GM18502 (cell line): ENCODE data around the gene UCK2.
A peak's percentile ranks its signal among the peaks of the same experiment; 100 is the strongest.
"Not testable (repeated sequence)": the region's sequence is repeated elsewhere in the genome, so short reads cannot be mapped to it uniquely, and the experiment has no call there.

Experiments used
- ATAC-seq: cut with Tn5 transposase; IDR thresholded peaks from one replicate; pipeline ENCODE4 v1.9.1; 2021; ENCODE audit warnings: mild to moderate bottlenecking; ENCODE audit not compliant: unreplicated experiment, poor library complexity

Gene UCK2

DNA sequence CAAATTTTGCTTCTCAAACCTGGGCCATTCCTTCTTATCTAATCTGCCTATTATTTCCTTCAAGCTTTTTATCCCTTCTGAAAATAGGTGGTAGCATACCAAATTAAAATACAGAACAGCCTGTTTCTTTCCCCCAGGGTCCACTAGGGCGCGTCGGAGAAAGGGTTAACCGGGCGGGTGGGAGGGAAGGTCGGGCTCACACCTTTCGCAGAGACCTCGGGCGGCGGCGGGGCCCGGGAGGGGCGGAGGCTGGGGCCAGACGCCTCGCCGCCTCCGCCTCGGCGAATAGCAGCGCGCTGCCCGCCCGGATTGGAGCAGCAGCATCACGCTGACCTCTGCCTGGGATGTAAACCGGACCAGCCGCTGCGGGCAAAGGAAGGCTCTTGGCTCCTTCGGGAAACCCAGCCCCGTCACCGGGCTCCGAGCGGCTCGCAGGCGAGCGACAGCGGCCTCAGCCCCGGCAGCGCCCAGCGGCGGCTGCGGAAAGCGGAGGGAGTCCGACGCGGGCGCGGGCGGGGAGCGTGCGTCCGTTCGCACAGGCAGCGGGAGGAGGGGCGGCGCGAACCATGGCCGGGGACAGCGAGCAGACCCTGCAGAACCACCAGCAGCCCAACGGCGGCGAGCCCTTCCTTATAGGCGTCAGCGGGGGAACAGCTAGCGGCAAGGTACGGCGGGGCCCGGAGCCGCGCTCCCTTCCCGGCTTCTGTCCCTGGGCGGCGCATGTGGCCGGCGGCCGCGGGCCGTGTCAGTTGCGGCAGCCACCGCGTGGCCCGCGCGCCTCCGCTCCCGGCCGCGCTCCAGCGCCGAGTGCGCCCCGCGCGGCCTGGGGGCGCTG is at the start of gene UCK2:
Gene UCK2 (plus strand): TSS at position 347 of the 835 bp plus-strand sequence. CDS start 220 bp downstream, at position 567.
- peak; percentile 72 for ATAC-seq

DNA sequence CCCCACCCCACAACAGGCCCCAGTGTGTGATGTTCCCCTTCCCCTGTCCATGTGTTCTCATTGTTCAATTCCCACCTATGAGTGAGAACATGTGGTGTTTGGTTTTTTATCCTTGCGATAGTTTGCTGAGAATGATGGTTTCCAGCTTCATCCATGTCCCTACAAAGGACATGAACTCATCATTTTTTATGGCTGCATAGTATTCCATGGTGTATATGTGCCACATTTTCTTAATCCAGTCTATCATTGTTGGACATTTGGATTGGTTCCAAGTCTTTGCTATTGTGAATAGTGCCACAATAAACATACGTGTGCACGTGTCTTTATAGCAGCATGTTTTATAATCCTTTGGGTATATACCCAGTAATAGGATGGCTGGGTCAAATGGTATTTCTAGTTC is 49.2 kb upstream of the UCK2 start:
- not testable (repeated sequence) for ATAC-seq

DNA sequence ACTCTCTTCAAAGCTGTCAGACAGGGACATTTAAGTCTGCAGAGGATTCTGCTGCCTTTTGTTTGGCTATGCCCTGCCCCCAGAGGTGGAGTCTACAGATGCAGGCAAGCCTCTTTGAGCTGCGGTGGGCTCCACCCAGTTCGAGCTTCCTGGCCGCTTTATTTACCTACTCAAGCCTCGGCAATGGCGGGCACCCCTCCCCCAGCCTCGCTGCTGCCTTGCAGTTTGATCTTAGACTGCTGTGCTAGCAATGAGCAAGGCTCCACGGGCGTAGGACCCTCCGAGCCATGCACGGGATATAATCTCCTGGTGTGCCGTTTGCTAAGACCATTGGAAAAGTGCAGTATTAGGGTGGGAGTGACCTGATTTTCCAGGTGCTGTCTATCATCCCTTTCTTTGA is 43.9 kb upstream of the UCK2 start:
- not testable (repeated sequence) for ATAC-seq

DNA sequence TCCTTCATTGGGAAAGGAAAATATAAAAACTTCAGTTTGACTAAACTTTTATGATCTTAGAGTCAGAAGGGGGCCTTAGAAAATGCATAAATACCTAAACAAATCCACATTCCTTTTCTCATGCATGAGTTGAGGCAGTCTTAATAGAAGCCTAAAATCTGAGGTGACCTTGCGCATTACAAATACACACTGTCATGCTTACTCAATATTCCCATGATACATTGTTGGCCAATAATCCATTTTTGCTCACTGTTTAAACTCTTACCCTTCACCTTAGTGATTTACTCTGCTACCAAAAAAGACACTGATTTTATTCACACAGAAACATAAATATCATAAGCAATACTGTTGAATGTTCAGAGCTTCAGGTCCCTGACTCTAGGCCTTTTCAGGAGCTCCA is 39.7 kb upstream of the UCK2 start:
- no peak for ATAC-seq

DNA sequence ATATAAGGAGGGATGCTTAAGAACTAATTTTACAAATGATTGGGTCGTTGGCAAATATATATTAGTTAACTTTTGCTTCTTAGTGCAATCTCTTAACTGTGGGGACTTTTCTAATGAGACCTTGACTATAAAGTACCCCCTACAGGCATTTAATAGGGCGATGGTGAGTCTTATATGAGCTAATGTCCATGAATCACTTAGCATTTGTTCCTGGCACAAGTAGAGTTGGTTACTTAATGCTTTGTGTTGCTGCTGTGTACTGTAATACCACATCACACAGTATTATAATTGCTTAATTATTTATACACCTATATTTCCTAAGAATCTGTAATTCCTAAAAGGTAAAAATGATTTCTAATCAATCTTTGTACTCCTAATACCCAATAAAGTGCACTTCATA is 33.5 kb upstream of the UCK2 start:
- no peak for ATAC-seq

DNA sequence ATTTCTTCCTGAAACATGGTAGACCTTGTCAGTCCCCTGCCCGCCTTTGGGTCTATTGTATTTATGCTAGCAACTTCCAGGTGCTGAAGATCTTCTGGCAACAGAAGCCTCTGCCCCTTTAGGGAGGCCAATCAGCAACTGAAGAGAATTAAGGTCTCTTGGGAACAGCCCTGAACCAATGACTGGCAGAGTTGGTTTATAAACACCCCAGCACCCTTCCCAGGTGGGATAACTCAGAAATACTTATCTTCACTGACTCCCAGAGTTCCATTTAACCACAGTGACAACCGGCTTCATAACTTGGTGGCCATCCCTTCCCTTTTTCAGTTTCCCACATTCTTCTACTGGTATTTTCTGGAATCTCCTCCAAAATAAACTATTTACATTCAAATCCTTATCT is 31.5 kb upstream of the UCK2 start:
- ATAC-seq = no peak

DNA sequence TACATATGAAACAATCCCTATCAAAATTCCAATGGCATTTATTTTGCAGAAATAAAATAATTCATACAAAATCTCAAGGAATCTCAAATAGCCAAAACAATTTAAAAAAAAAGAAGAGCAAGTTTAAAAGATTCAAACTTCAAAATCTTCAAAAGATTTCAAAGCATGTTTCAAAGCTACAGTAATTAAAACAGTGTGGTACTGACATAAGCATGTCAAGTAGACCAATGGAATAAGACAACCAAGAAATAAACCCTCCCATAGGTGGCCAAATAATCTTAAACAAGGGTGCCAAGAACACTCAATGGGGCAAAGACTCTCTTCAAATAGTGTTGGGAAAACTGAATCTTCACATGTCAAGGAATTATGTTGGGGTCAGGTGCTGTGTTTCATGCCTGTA is 28.0 kb upstream of the UCK2 start:
- ATAC-seq = no peak

DNA sequence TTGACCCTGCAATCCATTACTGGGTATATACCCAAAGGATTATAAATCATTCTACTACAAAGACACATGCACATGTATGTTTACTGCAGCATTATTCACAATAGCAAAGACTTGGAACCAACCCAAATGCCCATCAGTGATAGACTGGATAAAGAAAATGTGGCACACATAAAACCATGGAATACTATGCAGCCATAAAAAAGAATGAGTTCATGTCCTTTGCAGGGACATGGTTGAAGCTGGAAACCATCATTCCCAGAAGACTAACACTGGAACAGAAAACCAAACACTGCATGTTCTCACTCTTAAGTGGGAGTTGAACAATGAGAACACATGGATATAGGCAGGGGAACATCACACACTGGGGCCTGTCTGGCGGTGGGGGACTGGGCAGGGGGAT is 22.9 kb upstream of the UCK2 start:
- ATAC-seq = not testable (repeated sequence)

DNA sequence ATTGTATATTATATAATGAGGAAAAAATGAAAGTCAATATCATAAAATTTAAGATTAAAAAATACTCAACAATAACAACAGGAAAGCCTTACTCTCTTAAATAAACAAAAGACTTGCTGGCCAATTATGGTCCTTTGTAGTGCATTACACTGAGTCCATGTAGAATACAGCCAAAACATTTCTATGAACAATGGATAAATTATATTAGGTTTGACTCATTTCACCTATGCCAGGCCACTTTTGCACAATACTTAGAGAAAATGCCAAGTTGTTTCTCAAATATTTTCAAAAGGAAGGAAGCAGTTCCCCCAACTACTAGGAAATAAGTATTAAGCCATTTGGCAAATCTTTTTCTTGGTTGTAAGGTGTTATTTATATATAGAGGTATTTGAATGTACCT is 19.8 kb upstream of the UCK2 start:
- no peak for ATAC-seq

DNA sequence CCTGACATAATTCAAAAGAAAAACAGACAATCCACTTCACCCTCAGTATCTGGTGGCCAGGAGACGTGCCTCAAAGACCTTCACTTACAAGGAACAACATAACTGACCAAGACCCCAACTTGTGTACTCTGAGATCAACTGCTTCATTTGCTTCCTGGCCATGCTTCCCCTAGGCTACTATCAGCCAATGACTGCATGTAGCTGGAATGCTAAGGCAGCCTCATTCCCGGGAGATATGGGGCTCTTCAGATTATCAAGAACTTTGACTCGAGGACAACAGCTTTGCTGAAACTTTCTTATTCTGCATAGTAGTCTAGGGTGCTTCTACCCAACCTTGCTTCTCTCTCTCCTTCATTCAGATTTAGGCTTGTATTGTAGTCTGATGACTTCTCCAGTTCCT is 11.7 kb upstream of the UCK2 start:
- ATAC-seq = no peak

DNA sequence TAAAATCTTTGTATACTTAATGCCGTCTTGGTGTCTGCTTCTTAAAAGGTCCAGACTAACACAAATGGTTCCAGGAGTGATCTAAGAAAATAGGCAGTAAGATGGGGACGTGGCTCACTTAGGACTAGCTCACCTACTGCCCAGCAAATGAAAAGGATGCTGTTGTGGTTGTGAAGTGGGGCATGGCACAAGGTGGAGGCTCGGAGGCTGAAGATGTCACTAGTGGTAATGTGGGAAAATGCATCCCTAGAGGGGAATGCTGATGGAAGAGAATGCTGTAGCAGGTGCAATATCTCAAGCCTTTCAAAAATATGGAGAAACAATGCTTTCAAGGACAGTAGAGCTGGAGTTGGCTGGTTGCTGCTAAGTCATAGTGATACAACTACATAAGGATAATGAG is 11.3 kb upstream of the UCK2 start:
- no peak for ATAC-seq

DNA sequence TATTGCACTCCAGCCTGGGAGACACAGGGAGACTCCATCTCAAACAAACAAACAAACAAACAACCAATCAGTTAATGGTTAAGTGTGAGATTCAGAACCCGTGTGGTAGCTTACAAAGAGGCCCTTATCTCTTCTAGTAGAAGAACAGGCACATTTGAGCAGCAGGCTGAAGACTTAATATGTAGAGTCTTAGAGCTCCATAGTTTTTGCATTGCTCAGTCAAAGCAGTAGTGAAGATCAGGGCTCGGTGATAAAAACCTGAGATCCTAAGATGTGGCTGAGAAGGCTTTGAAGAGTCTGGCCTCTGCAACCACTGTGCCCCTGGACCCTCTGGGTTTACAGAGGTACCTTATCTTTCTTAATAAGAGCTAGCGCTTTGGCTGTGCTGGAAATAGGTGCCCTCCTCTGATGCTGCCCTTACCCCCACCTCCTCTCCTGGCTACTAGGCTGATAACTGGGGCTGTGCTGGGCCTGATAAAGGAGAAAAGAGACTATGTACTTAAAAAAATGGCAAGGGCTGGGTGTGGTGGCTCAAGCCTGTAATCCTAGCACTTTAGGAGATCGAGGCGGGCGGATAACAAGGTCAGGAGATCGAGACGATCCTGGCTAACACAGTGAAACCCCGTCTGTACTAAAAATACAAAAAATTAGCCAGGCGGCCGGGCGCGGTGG is 10.5 kb upstream of the UCK2 start:
- no peak for ATAC-seq

DNA sequence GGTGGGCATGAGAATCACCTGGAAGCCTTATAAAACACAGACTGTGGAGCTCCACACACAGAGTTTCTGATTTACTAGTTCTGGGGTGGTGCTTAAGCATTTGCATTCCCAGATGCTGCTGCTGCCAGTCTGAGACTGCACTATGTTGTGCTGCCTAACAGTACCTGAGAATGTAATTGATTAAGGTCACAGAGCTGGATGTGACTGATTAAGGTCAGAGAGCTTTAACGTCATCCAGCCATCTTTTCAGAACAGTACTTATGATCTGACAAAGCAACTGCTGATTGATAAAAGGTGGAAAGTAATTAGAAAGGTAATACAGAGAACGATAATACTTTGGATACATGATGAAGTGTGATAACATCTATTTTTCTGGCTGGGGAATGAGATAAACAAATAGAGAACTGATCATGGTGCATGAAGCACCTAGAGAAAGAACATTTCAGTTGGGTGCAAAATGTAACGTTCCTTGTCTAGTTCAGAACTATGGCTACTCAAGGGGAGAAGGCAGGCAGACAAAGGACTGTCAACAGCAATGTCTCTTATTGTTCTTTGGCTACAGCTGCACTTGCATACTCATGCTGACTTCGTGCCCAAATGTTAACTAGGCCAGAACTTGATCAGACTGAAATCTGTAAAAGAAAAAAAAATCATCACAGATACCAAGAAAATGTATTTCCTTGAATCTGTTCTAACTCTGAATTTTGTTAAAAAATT is 3.7 kb upstream of the UCK2 start:
- ATAC-seq = no peak

DNA sequence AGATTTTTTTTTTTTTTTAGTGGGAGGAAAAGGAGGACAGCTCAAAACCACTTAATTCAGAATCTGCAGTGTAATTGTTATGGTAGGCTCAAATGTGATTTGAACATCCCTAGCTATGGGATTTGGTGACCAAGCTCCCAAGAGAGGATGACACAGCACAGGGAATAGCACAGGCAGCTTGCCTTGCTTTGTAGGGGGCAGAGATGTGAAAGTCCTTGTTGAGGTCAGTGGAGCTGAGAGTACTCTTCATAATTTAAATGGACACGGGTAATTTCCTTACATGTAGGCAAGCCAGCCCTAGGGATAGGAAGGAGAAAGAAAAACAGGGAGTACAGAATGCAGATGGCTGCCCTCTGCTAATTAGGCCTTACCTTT is 3.2 kb upstream of the UCK2 start:
- no peak for ATAC-seq

DNA sequence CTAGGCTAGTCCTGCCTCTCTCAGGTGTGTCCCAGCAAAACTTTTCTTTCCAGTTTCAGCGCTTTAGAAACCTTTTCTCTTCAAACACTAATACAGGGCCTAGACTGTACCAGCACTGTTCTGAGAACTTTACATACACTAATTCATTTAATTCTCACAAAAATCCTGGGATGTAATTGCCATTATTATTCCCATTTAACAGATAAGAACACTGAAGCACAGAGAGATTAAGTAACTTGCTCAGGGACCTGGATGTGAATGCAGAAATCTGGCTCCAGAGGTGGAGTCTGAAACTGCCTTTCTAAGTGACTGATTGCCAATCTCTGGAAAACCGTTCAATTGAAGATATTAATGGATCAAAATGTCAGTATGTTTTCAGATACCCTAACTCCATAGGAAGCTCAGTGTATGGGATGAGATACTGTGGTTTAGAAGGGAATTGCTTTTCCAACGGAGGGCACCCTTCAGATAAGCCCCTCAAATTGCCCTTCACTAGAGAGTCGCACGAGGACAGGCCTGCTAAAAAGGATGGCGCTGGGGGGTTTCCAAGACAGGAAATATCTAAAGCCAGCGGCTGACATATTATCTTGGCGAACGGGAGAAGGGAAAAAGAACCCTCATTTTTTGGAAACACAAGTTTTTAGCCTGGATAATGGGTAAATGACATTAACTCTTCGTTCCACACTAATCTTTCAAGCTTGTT is 698 bp upstream of the UCK2 start:
- ATAC-seq = no peak

DNA sequence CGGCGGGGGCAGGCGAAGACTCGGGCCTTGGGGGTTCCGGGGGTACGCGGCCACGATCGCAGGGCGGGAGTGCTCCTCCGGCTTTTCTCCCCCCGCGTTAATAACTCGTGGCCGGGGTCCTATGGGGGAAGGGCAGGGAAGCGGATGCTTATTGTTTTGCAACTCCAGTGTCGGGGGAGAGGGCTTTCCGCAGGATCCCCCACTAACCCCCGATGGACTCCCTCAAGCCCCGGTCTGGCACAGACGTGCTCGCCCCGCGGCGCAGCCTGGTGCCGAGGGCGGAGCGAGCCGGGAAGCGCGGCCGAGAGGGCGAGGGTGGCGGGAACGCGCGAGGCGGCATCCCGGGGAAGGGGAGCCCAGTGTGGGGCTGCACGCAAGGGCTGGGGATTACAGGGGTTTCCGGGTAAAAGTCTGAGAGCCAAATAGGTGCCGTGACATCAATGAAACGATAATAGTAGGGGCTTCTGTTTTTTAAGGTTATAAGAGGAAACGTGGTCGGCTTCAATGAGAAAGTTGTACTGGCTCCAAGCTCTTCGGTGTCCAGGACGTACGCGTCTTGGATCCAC is 772 bp downstream of the UCK2 start:
- peak; percentile 49 for ATAC-seq

DNA sequence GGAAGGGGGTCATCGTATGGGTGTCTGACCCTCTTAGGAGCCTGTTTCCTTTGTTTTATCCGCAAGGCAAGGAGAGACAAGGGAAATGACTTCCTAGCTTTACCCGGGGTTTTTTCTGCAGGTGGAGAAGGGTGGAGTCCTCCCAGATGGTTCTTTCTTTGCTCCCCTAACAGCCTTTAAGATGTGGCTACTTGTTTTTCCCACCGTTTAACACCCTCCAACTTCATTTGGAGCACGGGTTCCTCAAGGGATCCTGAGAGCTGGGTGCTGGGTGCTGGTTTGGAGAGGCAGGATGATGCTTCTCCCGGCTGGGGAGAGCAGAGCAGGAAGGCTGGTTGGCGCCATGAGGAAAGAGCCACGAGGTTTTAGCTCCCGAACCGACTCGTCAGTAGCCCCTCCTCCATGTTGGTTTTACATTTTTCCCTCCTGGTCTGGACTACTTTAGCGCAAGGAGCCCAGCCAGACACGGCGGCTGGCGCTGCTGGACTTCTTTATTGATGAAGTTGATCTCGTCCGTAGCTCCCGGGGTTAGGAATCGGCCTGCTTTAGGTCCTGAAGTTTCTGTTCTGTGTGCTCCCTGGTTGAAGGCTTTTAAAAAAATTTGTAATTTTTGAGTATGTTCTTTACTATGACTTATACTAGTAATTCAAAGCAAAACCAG is 1.4 kb downstream of the UCK2 start:
- ATAC-seq = peak; percentile 13

DNA sequence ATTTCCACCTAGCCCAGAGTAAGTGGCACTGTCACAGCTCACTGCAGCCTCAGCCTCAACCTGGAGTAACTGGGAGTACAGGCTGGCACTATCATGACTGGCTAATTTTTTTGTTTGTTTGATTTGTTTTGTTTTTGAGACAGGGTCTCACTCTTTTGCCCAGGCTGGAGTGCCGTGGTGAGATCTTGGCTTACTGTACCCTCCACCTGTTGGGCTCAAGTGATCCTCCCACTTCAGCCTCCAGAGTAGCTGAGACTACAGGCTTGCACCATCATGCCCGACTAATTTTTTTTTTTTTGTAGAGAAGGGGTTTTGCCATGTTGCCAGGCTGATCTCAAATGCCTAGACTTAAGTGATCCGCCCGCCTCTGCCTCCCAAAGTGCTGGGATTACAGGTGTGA is 2.5 kb downstream of the UCK2 start:
- ATAC-seq = no peak

DNA sequence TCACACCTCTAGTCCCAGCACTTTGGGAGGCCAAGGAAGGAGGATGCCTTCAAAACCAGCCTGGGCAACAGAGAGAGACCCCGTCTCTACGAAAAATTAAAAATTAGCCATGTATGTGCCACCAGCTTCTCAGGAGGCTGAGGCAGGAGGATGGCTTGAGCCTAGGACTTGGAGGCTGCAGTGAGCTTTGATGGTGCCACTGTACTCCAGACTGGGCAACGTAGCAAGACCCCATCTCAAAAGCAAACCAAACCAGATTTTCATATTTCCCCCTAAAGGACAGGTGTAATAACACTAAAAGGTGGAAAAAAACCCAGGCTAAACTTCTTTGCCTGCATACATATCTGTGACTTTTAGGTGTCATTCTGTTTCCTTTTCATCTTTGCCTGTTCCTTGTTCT is 3.7 kb downstream of the UCK2 start:
- ATAC-seq = no peak

DNA sequence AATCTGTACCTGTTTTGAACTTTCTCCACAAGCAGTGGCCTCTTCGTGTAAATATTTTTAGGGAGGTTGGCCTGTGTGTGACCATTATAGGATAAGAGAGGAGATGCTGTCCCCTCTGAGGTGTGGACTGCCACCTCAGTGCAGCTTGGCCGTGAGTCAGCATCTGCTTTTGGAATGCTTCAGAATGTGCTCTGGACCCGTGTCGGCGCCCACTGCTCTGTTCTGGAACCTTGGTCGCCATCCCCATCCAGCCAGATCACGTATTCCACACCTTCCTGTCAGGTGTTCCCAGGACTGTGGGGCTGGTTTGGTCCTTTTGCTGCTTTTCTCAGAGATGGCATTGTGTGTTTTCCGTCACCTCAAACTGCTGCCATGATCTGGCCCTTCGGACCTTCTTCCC is 5.5 kb downstream of the UCK2 start:
- ATAC-seq = no peak
